Endothelial cell of umbilical vein (primary cell): ENCODE data around the gene C14orf132. TPM values are rescaled to one million over a fixed set of nuclear protein-coding genes. Genes with fewer than 3 reads are reported as not detected.

Experiments
- BruUV-seq: library from RNA; stranded (reverse); fragments of 400-500 nt; replicated peaks from 2 replicates; lab custom pipeline; 2021; lab: Mats Ljungman, UMichigan
- CTCF ChIA-PET: fragments of 300-600, 350-600 bp; sonication (Branson Sonifier 250); formaldehyde crosslinking; loops from one replicate; lab custom pipeline; 2021; ENCODE audit warnings: antibody characterized with exemption, inconsistent platforms; lab: Charles Lee
- POLR2A ChIA-PET: fragments of 300-600, 350-600 bp; sonication (Branson Sonifier 250); formaldehyde crosslinking; loops from one replicate; lab custom pipeline; 2021; ENCODE audit warnings: antibody characterized with exemption, inconsistent platforms; lab: Charles Lee
- DNase-seq: peaks from one replicate; pipeline ENCODE4 v3.0.0-alpha.2; 2011; ENCODE audit warnings: low read depth, low spot score
- FAIRE-seq: peaks from 2 replicates; lab custom pipeline; 2011; peaks lifted over from hg19 to GRCh38; lab: Jason Lieb, UNC
- H2AFZ ChIP-seq: 2 replicates; pipeline ENCODE4 v1.6.0; 2012; ENCODE audit warnings: low read depth, low read length, control low read depth, inconsistent platforms
- H3K27ac ChIP-seq: 2 replicates; pipeline ENCODE4 v1.5.1; 2011; ENCODE audit warnings: low read depth, mild to moderate bottlenecking, control low read depth, low read length, moderate library complexity; ENCODE audit not compliant: insufficient read depth
- H3K27me3 ChIP-seq, 2 experiments: 2 replicates each; pipeline versions ENCODE4 v1.6.0 to v1.6.1; 2011; ENCODE audit warnings: low read length in 2 of 2, mixed read lengths in 1 of 2; ENCODE audit not compliant: control insufficient read depth in 2 of 2, insufficient read depth in 2 of 2
- H3K36me3 ChIP-seq, 2 experiments: 2 replicates in 1 of 2; 3 replicates in 1 of 2; pipeline ENCODE4 v1.5.1; 2011; ENCODE audit warnings: low read length in 2 of 2, mild to moderate bottlenecking in 1 of 2, moderate library complexity in 1 of 2; ENCODE audit not compliant: control insufficient read depth in 2 of 2, insufficient read depth in 2 of 2; ENCODE audit errors: extremely low read depth in 1 of 2
- H3K4me1 ChIP-seq: 3 replicates; pipeline ENCODE4 v1.5.1; 2011; ENCODE audit warnings: mild to moderate bottlenecking, low read length; ENCODE audit not compliant: control insufficient read depth, insufficient read depth; ENCODE audit errors: extremely low read depth
- H3K4me2 ChIP-seq: 2 replicates; pipeline ENCODE4 v1.6.1; 2011; ENCODE audit warnings: low read length, control low read depth, mixed read lengths; ENCODE audit not compliant: insufficient read depth
- H3K4me3 ChIP-seq, 3 experiments: fragments of 200-600 bp in 1 of 3; sonication (generic), shearing (Covaris generic) in 1 of 3; replicated peaks in 1 of 3; 2 replicates each; pipeline ENCODE4 v1.5.1; 2011 to 2016; ENCODE audit warnings: control low read depth in 3 of 3, low read length in 3 of 3, mild to moderate bottlenecking in 2 of 3, inconsistent platforms in 1 of 3, low read depth in 1 of 3, moderate library complexity in 1 of 3; ENCODE audit not compliant: insufficient read depth in 1 of 3
- H3K79me2 ChIP-seq: 2 replicates; pipeline ENCODE4 v1.6.0; 2012; ENCODE audit warnings: low read length, inconsistent platforms; ENCODE audit not compliant: control insufficient read depth, insufficient read depth
- H3K9ac ChIP-seq: replicated peaks from 2 replicates; pipeline ENCODE3; 2011; ENCODE audit warnings: low read length, control low read depth; ENCODE audit not compliant: insufficient read depth; ENCODE audit errors: extremely low read depth
- H3K9me1 ChIP-seq: replicated peaks from 3 replicates; pipeline ENCODE4 v1.6.0; 2011; ENCODE audit warnings: mild to moderate bottlenecking, low read length; ENCODE audit not compliant: control insufficient read depth, insufficient read depth; ENCODE audit errors: extremely low read depth
- H3K9me3 ChIP-seq: replicated peaks from 2 replicates; pipeline ENCODE4 v1.5.1; 2012; ENCODE audit warnings: low read length, inconsistent platforms; ENCODE audit not compliant: control insufficient read depth, insufficient read depth
- H4K20me1 ChIP-seq: replicated peaks from 2 replicates; pipeline ENCODE3; 2011; ENCODE audit warnings: mild to moderate bottlenecking, low read length; ENCODE audit not compliant: control insufficient read depth, insufficient read depth; ENCODE audit errors: extremely low read depth
- CTCF ChIP-seq, 2 donors: IDR thresholded peaks; 1 replicate in 1 of 2; 2 replicates in 1 of 2; pipeline ENCODE4 v1.5.1; 2011; ENCODE audit warnings: low read length in 2 of 2, mild to moderate bottlenecking in 2 of 2, moderate library complexity in 2 of 2, control low read depth in 1 of 2, inconsistent platforms in 1 of 2, low read depth in 1 of 2; ENCODE audit not compliant: insufficient read depth in 1 of 2; ENCODE audit errors: extremely low read depth in 1 of 2
- EZH2 ChIP-seq: IDR thresholded peaks from 2 replicates; pipeline ENCODE4 v1.6.1; 2012; ENCODE audit warnings: borderline replicate concordance, low read depth, mild to moderate bottlenecking, moderate library complexity, low read length, inconsistent platforms; ENCODE audit not compliant: severe bottlenecking
- FOS ChIP-seq: IDR thresholded peaks from 2 replicates; pipeline ENCODE4 v1.6.1; 2011; ENCODE audit warnings: mild to moderate bottlenecking, low read length, moderate library complexity, borderline replicate concordance; ENCODE audit not compliant: insufficient read depth
- GATA2 ChIP-seq: IDR thresholded peaks from 2 replicates; pipeline ENCODE4 v1.7.0; 2011; ENCODE audit warnings: low read depth, mild to moderate bottlenecking, moderate library complexity, mixed read lengths, low read length; ENCODE audit not compliant: insufficient read length, insufficient read depth
- POLR2A ChIP-seq: IDR thresholded peaks from 2 replicates; pipeline ENCODE4 v1.6.1; 2012; ENCODE audit warnings: low read depth, mild to moderate bottlenecking, control low read depth, low read length
- POLR2AphosphoS5 ChIP-seq: IDR thresholded peaks from 2 replicates; pipeline ENCODE4 v1.6.1; 2012; ENCODE audit warnings: low read depth, mild to moderate bottlenecking, control low read depth, low read length, moderate library complexity; ENCODE audit not compliant: insufficient read depth
- dilution Hi-C: fragments of 300-500 bp; cut with MboI; formaldehyde crosslinking; loops from one replicate; pipeline ENCODE4 v1.15.0; 2019; ENCODE audit warnings: low sequenced_read_pairs; ENCODE audit not compliant: extremely low pct_ligation_motif_present
- intact Hi-C: fragments of 100-400 bp; cut with micrococcal nuclease; formaldehyde crosslinking; loops from one replicate; pipeline ENCODE4 v1.10.0; 2022
- polyA plus RNA-seq, 4 experiments: library from polyadenylated mRNA; depleted of rRNA in 3 of 4; stranded (reverse) in 3 of 4; unstranded in 1 of 4; fragments of >200 nt; gene quantifications; 2 replicates each; pipeline versions ENCODE4 v1.2.1 to v1.2.3, GENCODE V29; 2011 to 2012; ENCODE audit warnings: missing spikeins in 1 of 4
- total RNA-seq: library from RNA; stranded (reverse); gene quantifications from 2 replicates; pipeline ENCODE4 v1.2.3, GENCODE V29; 2021

Gene C14orf132
- total and polyA plus RNA-seq, 2 donors (not counting 3 experiments of a cell fraction or from before 2014, with no cell fraction given): 3.2 to 7.6 TPM

- TF ChIP-seq FOS (no peak), POLR2AphosphoS5 (no peak), GATA2 (no peak), POLR2A (no peak), CTCF (IDR thresholded peaks at IDR 0.05; ENCODE audit: extremely low read depth in 1 of 2, insufficient read depth in 1 of 2, low read depth in 1 of 2, low read length in 2 of 2) (no peak), EZH2 (no peak)
- peak; percentile 3 for DNase-seq
- Histone ChIP-seq H3K9me1 (no peaks in the 10 kb centered on the region), H4K20me1 (no peaks in the 10 kb centered on the region), H3K27ac (no peak overlapping the region), H3K4me3 (peak overlapping the region in 1 of 3 experiments; percentile 7), H3K9me3 (no peaks in the 10 kb centered on the region), H3K4me2 (peak overlapping the region; percentile 28), H2AFZ (peak overlapping the region; percentile 63), H3K4me1 (peaks cover 8% of the 10 kb centered on the region), H3K79me2 (no peaks in the 10 kb centered on the region), H3K27me3 (peaks cover 5 to 22% of the 10 kb centered on the region in 2 experiments), H3K36me3 (no peaks in the 10 kb centered on the region), H3K9ac (no peak overlapping the region)
- ChIA-PET CTCF (no interaction called here), POLR2A (no interaction called here)
- no TSS peak for BruUV-seq
- dilution Hi-C loops (no loop called here), intact Hi-C loops (no loop called here)
- no peak for FAIRE-seq
Observed at GRCh38 chr14:96038558-96038919, 623 bp upstream of the C14orf132 start.
